Esophagus muscularis mucosa (tissue), 3 donors: ENCODE measurements around the gene HTR3D.

Source experiments
- POLR2AphosphoS5 ChIP-seq, 2 donors: sonication (generic); formaldehyde crosslinking; IDR thresholded peaks; one replicate each; pipeline ENCODE4 v1.6.1; 2017; ENCODE audit warnings: antibody characterized with exemption in 2 of 2
- TF ChIP-seq, protein P1 (sequence below), 3 experiments: fragments of 200-600 bp in 2 of 3; fragments of 450-650 bp in 1 of 3; sonication (generic) in 2 of 3; IDR thresholded peaks; one replicate each; pipeline ENCODE4 v1.5.1; 2017 to 2019; ENCODE audit warnings: antibody characterized with exemption in 3 of 3, mild to moderate bottlenecking in 2 of 3, moderate library complexity in 1 of 3

DNA sequence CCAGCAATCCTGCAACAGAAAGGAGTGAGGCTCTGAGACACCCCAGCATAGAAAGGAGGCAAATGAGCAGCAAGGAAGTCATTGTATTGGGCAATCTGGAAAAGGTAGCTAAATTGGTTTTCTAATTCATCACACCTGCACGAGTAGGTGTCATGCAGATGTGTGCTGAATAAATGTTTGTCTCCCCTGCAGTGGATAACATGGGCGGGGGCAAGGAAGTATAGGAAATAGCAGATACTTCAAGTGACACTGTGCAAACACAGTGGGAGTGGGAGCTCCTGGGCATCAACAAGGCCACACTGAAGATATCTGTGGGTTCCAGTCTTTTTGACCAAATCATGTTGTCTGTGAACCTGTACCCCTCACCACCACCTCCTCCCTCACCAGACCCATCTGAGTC is 50.9 kb downstream of the HTR3D start:
- TF ChIP-seq, protein P1, sequence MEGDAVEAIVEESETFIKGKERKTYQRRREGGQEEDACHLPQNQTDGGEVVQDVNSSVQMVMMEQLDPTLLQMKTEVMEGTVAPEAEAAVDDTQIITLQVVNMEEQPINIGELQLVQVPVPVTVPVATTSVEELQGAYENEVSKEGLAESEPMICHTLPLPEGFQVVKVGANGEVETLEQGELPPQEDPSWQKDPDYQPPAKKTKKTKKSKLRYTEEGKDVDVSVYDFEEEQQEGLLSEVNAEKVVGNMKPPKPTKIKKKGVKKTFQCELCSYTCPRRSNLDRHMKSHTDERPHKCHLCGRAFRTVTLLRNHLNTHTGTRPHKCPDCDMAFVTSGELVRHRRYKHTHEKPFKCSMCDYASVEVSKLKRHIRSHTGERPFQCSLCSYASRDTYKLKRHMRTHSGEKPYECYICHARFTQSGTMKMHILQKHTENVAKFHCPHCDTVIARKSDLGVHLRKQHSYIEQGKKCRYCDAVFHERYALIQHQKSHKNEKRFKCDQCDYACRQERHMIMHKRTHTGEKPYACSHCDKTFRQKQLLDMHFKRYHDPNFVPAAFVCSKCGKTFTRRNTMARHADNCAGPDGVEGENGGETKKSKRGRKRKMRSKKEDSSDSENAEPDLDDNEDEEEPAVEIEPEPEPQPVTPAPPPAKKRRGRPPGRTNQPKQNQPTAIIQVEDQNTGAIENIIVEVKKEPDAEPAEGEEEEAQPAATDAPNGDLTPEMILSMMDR (IDR thresholded peaks at IDR 0.05), result no peak
- TF ChIP-seq POLR2AphosphoS5 (IDR thresholded peaks at IDR 0.05), result no peak
